ENCODE measurements around the gene TULP4. TPM values are rescaled to one million over a fixed set of nuclear protein-coding genes. Genes with fewer than 3 reads are reported as not detected.

TULP4 gene
- total and polyA plus RNA-seq, 2 of the 8 experiments (the other 6 are each of a cell fraction or from before 2014, with no cell fraction given), result 7.7 to 51.6 TPM

DNA sequence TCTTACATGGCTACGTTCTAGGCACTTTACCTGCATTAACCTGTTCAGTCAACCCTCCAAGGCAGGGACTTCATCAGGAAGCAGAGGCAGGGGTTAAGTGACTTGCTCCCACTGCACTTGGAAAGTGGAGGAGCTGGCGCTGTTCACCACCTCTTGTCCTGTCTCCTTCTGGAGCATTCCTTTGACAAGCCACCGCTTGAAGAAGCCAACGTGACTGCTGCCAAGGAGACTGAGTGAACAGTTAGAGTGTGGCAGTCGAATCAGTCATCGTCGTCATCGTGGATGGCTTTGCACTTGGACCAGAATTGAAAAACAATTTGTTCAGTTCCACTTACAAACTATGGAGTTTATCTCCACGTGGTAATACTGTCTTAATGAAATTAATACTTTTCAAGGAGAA lies 60.9 kb downstream of the TULP4 start (continued):
- TF ChIP-seq, protein P1, sequence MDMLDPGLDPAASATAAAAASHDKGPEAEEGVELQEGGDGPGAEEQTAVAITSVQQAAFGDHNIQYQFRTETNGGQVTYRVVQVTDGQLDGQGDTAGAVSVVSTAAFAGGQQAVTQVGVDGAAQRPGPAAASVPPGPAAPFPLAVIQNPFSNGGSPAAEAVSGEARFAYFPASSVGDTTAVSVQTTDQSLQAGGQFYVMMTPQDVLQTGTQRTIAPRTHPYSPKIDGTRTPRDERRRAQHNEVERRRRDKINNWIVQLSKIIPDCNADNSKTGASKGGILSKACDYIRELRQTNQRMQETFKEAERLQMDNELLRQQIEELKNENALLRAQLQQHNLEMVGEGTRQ (IDR thresholded peaks at IDR 0.05; ENCODE audit: low read length), result no peak
- TF ChIP-seq, protein P2, sequence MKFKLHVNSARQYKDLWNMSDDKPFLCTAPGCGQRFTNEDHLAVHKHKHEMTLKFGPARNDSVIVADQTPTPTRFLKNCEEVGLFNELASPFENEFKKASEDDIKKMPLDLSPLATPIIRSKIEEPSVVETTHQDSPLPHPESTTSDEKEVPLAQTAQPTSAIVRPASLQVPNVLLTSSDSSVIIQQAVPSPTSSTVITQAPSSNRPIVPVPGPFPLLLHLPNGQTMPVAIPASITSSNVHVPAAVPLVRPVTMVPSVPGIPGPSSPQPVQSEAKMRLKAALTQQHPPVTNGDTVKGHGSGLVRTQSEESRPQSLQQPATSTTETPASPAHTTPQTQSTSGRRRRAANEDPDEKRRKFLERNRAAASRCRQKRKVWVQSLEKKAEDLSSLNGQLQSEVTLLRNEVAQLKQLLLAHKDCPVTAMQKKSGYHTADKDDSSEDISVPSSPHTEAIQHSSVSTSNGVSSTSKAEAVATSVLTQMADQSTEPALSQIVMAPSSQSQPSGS (IDR thresholded peaks at IDR 0.05; ENCODE audit: low read length), result no peak
- no peak for TF ChIP-seq YY1 (IDR thresholded peaks at IDR 0.05; ENCODE audit: low read depth, low read length)
- no peak for TF ChIP-seq SP4 (IDR thresholded peaks at IDR 0.05; ENCODE audit: low read length)
